KMS-11 (cell line): ENCODE data around the gene TSPAN19.

Experiments
- H2AFZ ChIP-seq: fragments of 200-600 bp; sonication (generic); 2 replicates; pipeline ENCODE4 v1.6.1; 2016; ENCODE audit warnings: antibody characterized with exemption, mixed run types, low read depth
- H3K27ac ChIP-seq: fragments of 200-600 bp; sonication (generic); 2 replicates; pipeline ENCODE4 v1.6.1; 2016; ENCODE audit warnings: mild to moderate bottlenecking, mixed run types
- H3K27me3 ChIP-seq: fragments of 200-600 bp; sonication (generic); 2 replicates; pipeline ENCODE4 v1.6.1; 2017; ENCODE audit warnings: mild to moderate bottlenecking, low read depth, mixed run types, moderate library complexity; ENCODE audit not compliant: insufficient read depth
- H3K36me3 ChIP-seq: fragments of 200-600 bp; sonication (generic); 2 replicates; pipeline ENCODE4 v1.6.1; 2017; ENCODE audit warnings: mild to moderate bottlenecking, mixed run types; ENCODE audit not compliant: insufficient read depth
- H3K4me1 ChIP-seq: fragments of 200-600 bp; sonication (generic); 2 replicates; pipeline ENCODE4 v1.6.1; 2016; ENCODE audit warnings: mild to moderate bottlenecking, low read depth, mixed run types; ENCODE audit not compliant: poor library complexity, severe bottlenecking
- H3K4me2 ChIP-seq: fragments of 200-600 bp; sonication (generic); 2 replicates; pipeline ENCODE4 v1.7.0; 2016; ENCODE audit warnings: mild to moderate bottlenecking, mixed run types
- H3K4me3 ChIP-seq: fragments of 200-600 bp; sonication (generic); IDR thresholded peaks from 2 replicates; pipeline ENCODE4 v1.6.1; 2017; ENCODE audit warnings: low read depth, low read length, mixed read lengths; ENCODE audit not compliant: insufficient read depth
- H3K79me2 ChIP-seq: fragments of 200-600 bp; sonication (generic); 2 replicates; pipeline ENCODE4 v1.6.1; 2016; ENCODE audit warnings: low read depth, mixed run types; ENCODE audit not compliant: insufficient read depth
- H3K9ac ChIP-seq: fragments of 200-600 bp; sonication (generic); 2 replicates; pipeline ENCODE4 v1.6.1; 2016; ENCODE audit warnings: mild to moderate bottlenecking, mixed run types
- H4K20me1 ChIP-seq: fragments of 200-600 bp; sonication (generic); 2 replicates; pipeline ENCODE4 v1.6.1; 2016; ENCODE audit warnings: mild to moderate bottlenecking, mixed run types; ENCODE audit not compliant: insufficient read depth
- TF ChIP-seq, protein P1 (sequence below): fragments of 200-600 bp; sonication (generic); conservative IDR thresholded peaks from 2 replicates; pipeline ENCODE4 v1.6.1; 2017; ENCODE audit warnings: low read depth, mild to moderate bottlenecking, antibody characterized with exemption, low read length, moderate library complexity, mixed read lengths

Gene TSPAN19

GRCh38 chr12:85065837-85066482 is 29.9 kb upstream of the TSPAN19 start:
- no peak overlapping the region for H3K4me3 ChIP-seq
- no peaks in the 10 kb centered on the region for H3K4me1 ChIP-seq
- H3K27me3 ChIP-seq: no peaks in the 10 kb centered on the region
- TF ChIP-seq, protein P1, sequence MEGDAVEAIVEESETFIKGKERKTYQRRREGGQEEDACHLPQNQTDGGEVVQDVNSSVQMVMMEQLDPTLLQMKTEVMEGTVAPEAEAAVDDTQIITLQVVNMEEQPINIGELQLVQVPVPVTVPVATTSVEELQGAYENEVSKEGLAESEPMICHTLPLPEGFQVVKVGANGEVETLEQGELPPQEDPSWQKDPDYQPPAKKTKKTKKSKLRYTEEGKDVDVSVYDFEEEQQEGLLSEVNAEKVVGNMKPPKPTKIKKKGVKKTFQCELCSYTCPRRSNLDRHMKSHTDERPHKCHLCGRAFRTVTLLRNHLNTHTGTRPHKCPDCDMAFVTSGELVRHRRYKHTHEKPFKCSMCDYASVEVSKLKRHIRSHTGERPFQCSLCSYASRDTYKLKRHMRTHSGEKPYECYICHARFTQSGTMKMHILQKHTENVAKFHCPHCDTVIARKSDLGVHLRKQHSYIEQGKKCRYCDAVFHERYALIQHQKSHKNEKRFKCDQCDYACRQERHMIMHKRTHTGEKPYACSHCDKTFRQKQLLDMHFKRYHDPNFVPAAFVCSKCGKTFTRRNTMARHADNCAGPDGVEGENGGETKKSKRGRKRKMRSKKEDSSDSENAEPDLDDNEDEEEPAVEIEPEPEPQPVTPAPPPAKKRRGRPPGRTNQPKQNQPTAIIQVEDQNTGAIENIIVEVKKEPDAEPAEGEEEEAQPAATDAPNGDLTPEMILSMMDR: no peak
- no peak overlapping the region for H2AFZ ChIP-seq
- no peaks in the 10 kb centered on the region for H4K20me1 ChIP-seq
- no peak overlapping the region for H3K27ac ChIP-seq
- no peak overlapping the region for H3K4me2 ChIP-seq
- no peaks in the 10 kb centered on the region for H3K79me2 ChIP-seq
- no peak overlapping the region for H3K9ac ChIP-seq
- H3K36me3 ChIP-seq: no peaks in the 10 kb centered on the region

DNA sequence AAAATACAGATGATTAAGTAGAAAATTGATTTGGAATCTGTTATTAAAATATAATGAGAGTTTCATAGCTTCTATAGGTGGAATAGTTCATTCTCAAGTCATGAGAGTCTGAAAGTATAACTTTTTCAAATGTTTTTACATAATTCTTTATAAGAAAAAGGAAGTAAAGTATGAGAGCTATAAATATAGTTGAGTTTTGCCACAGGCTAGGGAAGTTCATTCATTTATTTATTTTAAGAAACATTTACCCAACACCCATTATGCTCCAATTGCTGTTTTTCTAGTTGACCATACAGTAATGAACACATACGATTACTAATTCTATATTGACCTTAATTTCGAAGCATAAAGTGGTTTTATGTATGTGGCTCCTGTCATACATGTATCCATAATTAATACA is 24.8 kb upstream of the TSPAN19 start:
- Histone ChIP-seq H3K9ac (no peak overlapping the region), H3K36me3 (no peaks in the 10 kb centered on the region), H3K27ac (no peak overlapping the region), H3K4me2 (no peak overlapping the region), H4K20me1 (no peaks in the 10 kb centered on the region), H3K27me3 (no peaks in the 10 kb centered on the region), H3K4me1 (no peaks in the 10 kb centered on the region), H2AFZ (no peak overlapping the region), H3K4me3 (no peak overlapping the region), H3K79me2 (no peaks in the 10 kb centered on the region)
- TF ChIP-seq, protein P1: no peak

- H3K4me3 ChIP-seq: no peak overlapping the region
- no peaks in the 10 kb centered on the region for H3K79me2 ChIP-seq
- no peaks in the 10 kb centered on the region for H3K27me3 ChIP-seq
- TF ChIP-seq, protein P1: no peak
- H4K20me1 ChIP-seq: no peaks in the 10 kb centered on the region
- H3K4me1 ChIP-seq: no peaks in the 10 kb centered on the region
- no peak overlapping the region for H2AFZ ChIP-seq
- H3K36me3 ChIP-seq: no peaks in the 10 kb centered on the region
- H3K27ac ChIP-seq: no peak overlapping the region
- no peak overlapping the region for H3K4me2 ChIP-seq
- H3K9ac ChIP-seq: no peak overlapping the region
Measured at GRCh38 chr12:85059594-85059993, 23.5 kb upstream of the TSPAN19 start.

GRCh38 chr12:85058339-85058738 is 22.3 kb upstream of the TSPAN19 start:
- TF ChIP-seq, protein P1: no peak
- H2AFZ ChIP-seq: no peak overlapping the region
- H4K20me1 ChIP-seq: no peaks in the 10 kb centered on the region
- H3K9ac ChIP-seq: no peak overlapping the region
- no peak overlapping the region for H3K4me2 ChIP-seq
- H3K4me3 ChIP-seq: no peak overlapping the region
- H3K27ac ChIP-seq: no peak overlapping the region
- H3K4me1 ChIP-seq: no peaks in the 10 kb centered on the region
- H3K27me3 ChIP-seq: no peaks in the 10 kb centered on the region
- no peaks in the 10 kb centered on the region for H3K79me2 ChIP-seq
- H3K36me3 ChIP-seq: no peaks in the 10 kb centered on the region
